Measurements from ENCODE around the gene TARS2.

The TARS2 gene

DNA sequence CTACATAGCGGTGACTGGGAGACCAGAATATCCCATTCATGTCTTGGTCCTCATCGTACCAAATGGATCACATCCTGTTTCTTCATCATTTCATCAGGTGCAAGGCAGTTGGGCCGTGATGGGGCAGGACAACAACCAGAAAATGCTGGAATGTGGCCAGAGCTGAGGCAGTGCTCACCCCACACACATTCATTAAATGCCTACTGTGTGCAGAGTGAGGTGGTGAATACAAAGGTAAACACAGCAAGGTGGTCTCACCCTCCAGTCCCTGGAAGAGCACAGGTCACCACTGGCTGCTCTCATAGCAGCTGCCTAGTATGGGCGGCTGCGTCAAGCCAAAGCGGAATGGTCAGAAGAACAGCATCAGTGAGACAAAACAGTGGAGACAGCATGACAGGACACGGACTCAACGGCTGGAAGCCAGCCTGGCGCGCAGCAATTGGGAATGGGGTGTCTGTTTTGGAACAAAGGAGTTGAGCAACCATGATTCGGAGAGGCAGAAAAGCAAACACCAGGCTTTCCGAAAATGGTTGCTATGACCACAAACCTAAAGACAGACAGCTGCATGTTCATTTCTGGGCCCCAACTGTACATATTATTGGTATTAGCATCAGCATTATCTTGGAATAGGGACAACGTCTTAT, 56.4 kb downstream of the TARS2 start:
- DNase-seq, result no peak

DNA sequence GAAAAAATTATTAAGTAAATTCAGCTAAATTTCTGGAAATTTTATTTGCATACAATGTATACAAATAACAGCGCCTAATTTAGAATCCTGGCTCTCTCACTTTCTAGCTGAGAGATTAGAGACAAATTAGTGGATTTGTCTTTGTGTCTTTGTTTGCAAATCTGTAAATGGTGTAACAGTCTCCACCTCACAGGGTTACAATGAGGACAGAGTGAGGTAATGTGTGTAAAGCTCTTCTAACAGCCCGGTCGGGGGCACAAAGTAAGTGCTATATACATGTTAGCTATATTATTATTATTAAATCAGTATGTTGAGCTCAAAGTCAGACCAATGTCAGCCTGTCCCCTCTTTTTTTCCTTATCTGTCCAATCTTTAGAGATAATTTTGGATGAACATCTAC, 57.0 kb downstream of the TARS2 start:
- DNase-seq, result no peak

DNA sequence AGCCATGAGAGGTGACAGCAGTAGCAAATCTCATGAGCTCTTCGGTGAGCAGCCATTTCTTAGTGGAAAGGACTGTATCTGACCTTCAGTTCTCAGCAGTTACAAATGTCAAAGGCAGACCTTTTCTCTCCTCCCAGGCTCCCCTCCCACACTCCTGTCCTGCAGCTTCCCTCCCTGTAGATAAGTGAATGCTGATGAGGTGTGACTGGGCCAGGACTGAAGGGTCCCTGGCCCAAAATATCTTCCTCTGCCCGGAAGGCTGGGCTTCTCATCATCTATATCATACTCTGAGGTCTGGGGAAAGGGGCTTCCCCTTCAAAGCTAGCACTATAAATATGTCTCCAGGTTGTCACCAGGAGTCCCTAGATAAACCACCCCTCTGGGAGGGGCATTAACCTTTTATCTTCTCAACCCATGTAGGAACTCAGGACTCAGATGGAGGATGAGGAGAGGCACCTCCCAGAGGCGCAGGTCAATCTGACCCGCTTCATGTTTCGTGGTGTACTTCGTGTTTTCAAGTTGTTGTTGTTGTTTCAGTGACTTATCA, 58.3 kb downstream of the TARS2 start:
- no peak for DNase-seq

DNA sequence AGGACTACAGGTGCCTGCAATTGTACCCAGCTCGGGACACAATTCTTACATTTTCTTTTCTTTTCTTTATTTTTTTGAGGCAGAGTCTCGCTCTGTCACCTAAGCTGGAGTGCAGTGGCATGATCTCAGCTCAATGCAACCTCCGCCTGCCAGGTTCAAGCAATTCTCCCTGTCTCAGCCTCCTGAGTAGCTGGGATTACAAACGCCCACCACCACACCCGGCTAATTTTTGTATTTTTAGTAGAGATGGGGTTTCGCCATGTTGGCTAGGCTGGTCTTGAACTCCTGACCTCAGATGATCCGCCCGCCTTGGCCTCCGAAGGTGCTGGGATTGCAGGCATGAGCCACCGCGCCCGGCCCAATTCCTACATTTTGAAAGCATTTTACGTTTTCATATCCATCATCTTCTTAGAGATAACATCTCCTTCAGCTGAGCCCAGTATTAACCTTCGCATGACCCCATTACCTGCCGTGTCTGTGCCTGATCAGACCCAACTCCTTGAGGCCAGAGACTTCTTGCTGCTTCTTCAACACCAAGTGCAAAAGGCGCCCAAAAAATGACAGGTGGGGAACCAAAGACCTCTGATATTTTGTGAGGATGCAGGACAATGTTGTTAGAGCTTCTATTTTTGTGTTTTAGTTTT, 59.2 kb downstream of the TARS2 start:
- no peak for DNase-seq

DNA sequence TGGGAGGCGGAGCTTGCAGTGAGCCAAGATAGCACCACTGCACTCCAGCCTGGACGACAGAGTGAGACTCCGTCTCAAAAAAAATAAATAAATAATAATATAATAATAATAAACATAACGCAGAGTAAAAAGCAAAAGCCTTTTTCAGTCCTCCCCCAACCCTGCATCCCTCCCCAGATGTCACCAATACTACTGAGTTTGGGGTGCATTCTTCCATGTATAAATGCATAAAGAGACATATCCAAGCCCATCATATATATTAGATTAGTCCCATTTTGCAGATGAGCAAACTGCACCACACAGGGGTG, 61.1 kb downstream of the TARS2 start:
- DNase-seq, result no peak

DNA sequence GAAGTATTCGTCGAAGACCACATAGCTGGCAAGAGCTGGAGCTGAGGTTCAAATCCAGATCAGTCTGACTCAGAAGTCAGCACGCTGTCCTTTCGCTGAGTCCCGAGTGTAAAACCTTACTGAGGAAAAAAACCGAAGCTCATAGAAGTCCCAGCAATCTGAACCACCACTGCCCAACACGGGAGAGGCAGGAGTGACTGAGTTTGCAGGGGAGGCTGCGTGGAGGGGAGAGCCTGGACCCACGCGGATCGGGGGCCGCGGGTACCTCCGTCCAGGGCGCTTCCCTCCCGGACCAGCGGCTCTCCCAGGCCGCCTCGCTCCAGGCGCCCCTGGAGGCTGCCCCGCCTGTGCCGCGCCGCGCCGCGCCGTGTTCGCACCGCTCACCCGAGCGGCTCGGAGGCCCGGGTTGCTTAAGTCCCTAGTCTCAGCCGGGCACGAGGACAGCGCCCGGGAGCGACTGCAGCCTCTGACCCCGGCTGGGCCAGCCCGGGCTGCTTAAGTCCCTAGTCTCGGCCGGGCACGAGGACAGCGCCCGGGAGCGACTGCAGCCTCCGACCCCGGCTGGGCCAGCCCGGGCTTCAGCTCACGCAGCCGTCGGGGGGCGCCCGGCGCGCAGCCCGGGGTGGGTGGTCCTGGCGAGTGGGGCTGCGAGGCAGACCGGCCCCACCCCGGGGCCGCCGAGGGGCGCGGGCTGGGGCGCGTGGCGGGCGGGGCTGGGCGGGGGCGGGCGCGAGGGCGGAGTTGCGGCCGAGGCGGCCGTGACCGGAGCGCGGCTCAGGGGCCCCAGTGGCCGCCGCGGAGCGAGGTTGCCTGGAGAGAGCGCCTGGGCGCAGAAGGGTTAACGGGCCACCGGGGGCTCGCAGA, 61.6 kb downstream of the TARS2 start, which contains the start of gene ADAMTSL4:
Gene ADAMTSL4, plus strand, starts transcription at position 777 of the 864 bp plus-strand sequence. CDS start 2,881 bp downstream, outside the sequence.
- no peak for DNase-seq

DNA sequence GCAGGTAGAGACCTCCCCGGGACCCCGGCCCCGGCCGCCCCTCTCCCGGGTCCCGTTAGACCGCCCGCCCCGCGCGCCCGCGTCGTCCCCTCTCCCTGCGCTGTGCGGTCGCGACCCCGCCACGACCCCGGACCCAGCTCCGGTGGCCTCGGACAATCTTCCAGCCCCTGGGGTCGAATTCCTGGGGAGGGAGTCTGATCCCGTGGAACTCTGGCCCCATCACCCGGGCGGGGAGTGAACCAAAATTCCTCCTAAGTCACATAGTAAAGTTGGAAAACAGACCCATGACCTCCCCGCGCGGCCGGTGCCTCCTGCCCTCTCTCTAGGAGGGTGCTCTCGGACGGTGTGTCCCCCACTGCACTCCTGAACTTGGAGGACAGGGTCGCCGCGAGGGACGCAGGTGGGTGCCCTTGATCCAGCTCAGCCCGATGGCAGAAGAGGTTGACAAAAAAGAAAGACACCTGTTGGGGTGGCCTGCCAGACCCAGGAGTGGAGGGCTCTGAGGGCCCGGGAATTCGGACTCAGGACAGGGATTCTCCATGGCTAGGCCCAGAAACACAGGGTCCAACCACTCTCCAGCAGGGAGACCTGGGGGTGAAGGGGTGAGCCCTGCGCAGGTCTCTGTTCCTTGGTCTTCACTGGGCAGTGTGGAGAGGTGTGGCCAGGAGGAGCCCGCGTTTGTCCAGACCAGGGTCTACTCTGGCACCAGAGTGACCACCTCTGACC, 62.4 kb downstream of the TARS2 start:
- DNase-seq, result no peak

DNA sequence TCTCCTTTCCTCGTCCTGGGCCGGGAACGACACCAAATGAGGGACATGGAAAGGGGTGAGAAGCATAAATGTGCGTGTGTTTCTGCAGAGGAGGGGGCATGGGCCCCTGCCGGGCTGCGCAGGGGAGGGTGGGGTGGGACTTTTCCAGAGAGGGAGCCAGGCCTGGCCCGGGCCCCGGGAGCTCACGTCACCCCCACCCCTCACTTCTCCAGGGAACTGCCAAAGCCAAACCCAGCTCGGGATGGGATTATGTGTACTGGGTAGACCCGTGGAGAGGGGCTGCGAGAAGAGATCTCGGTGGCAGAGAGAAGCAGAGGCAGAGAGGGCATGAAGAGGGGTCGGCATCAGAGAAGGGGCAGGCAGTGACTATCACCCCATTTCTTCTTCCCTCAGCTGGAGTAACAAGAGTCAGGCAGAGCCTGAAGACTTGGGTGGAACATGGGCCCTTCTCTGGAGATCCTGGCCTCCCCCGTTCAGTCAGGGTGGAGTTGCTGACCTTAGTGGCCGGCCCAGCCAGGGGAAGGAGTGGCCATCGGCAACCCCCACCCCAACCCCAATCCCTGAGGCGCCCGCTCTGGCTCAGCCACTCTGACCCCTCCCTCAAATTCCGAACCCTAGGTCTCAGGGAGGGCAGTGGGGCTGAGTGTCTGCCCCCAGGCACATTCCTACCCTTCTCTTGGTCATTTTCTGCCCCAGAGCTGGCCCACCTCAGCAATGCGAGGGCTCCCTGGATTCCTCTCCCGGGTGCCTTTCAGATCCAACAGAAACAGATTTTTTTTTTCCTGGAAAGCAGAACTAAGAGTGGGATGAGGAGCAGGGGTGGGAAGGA, 63.2 kb downstream of the TARS2 start:
- no peak for DNase-seq

DNA sequence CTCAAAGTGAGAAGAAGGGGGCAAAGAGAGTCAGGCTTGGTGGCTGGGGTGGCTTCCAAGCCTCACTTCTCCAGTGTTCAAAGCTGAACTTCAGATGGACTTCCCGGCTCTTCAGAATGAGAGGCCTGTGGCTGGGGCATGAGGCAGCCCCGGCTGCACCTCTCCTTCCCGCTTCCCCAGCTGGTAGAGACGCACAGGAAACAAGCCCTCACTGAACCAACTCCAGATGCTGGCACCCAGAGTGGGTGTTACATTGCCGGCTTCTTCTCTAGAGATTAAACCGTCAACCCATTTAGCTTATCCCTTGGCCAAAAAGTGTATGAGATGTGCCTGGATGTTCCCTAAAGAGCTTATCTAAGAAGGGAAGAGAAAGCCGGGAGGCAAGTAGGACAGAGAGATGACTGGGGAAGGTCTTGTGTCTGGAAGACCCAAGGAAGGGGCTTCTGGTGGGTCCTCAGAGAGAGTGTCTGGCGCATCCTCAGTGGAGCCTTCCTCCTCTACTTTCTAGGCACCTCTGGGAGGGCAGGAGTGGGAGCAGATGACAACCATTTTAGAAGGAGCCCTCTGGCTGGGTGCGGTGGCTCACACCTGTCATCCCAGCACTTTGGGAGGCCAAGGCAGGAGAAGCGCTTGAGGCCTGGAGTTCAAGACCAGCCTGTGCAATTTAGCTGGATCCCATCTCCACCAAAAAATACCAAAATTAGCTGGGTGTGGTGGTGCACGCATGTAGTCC, 64.0 kb downstream of the TARS2 start:
- no peak for DNase-seq

DNA sequence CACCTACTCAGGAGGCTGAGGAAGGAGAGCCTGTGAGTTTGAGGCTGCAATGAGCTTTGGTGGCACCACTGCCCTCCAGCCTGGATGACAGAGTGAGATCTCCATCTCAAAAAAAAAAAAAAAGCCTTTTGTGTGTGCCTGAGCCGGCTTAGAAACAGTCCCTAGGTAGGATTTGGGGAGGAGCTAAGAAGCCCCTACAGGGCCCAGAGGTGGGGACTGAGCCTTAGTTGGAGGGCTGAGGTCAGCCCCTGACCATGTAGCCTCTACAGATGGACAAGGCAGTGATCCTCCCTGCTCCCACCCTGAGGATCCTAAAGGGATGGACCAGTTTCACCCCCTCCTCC, 64.5 kb downstream of the TARS2 start:
- DNase-seq, result no peak

DNA sequence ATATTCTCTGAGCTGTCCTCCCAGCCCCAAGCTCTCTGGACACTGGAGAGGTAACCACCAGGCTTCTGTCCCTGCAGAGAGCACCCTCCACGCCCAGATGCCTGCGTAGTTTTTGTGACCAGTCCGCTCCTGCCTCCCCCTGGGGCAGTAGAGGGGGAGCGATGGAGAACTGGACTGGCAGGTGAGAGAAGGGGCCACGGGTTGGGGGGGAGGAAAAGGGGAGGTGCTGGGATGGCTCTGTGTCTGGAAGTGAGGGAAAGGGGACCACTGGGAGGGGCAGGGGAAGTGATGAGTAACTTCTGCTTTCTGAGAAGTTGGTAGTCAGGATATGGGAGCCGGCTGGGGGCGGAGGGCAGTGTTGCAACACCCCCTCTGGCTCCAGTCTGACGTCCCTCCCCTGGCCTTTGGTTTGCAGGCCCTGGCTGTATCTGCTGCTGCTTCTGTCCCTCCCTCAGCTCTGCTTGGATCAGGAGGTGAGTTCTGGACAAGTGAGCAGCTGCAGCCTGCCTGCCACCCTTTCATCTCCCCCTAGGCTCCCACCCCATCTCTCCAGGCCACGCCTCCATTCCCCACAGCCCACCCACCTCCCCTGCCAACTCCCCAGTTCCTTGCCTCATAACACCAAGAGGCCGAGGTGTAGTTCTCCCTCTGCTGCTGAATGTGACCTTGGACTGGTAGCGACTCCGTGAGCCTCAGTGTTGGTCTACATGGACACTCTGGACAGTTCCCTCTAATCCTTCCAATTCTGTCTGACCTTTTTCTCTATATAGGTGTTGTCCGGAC, 65.1 kb downstream of the TARS2 start:
- DNase-seq, result no peak

DNA sequence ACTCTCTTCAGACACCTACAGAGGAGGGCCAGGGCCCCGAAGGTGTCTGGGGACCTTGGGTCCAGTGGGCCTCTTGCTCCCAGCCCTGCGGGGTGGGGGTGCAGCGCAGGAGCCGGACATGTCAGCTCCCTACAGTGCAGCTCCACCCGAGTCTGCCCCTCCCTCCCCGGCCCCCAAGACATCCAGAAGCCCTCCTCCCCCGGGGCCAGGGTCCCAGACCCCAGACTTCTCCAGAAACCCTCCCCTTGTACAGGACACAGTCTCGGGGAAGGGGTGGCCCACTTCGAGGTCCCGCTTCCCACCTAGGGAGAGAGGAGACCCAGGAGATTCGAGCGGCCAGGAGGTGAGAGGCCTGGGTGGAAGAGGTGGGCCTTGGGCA, 65.7 kb downstream of the TARS2 start:
- no peak for DNase-seq

DNA sequence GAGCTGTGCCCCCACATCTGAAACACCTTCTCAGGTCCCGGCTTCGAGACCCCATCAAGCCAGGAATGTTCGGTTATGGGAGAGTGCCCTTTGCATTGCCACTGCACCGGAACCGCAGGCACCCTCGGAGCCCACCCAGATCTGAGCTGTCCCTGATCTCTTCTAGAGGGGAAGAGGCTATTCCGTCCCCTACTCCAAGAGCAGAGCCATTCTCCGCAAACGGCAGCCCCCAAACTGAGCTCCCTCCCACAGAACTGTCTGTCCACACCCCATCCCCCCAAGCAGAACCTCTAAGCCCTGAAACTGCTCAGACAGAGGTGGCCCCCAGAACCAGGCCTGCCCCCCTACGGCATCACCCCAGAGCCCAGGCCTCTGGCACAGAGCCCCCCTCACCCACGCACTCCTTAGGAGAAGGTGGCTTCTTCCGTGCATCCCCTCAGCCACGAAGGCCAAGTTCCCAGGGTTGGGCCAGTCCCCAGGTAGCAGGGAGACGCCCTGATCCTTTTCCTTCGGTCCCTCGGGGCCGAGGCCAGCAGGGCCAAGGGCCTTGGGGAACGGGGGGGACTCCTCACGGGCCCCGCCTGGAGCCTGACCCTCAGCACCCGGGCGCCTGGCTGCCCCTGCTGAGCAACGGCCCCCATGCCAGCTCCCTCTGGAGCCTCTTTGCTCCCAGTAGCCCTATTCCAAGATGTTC, 66.3 kb downstream of the TARS2 start:
- DNase-seq, result no peak

DNA sequence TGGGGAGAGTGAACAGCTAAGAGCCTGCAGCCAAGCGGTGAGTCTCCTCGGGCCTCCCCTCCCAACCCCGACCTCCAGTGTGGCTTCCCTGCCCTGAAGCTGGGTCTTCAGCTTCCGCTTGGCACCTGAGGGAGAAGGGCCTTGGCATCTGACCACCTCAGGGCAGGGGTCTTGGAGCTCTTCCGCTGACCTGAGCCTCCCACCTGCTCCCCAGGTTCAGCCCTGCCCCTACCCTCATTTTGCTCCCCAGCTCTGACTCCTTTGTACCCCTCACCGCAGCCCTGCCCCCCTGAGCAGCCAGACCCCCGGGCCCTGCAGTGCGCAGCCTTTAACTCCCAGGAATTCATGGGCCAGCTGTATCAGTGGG, 66.8 kb downstream of the TARS2 start:
- no peak for DNase-seq

DNA sequence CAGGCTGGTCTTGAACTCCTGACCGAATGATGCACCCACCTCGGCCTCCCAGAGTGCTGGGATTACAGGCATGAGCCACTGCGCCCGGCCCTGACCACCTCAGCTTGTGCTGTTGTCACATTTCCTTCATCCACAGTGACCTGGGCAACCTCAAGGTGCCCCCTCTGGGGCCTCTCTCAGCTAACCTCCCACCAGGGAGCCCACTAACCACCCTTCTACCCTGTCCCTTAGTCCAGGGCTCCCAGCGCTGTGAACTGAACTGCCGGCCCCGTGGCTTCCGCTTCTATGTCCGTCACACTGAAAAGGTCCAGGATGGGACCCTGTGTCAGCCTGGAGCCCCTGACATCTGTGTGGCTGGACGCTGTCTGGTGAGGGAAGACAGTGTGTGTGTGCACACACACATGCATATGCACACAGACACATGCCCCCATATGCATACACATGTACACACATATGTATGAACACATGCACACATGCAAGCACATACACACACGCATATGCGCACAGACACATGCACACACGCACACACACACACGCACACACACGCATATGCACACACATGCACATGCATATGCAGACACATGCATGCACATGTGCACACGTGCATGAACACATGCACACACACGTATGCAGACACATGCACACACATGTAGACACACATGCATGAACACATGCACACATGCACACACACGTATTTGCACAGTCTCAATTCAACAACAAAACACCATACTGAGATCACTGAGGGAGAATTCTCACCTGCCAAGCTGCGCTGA, 68.2 kb downstream of the TARS2 start:
- no peak for DNase-seq

DNA sequence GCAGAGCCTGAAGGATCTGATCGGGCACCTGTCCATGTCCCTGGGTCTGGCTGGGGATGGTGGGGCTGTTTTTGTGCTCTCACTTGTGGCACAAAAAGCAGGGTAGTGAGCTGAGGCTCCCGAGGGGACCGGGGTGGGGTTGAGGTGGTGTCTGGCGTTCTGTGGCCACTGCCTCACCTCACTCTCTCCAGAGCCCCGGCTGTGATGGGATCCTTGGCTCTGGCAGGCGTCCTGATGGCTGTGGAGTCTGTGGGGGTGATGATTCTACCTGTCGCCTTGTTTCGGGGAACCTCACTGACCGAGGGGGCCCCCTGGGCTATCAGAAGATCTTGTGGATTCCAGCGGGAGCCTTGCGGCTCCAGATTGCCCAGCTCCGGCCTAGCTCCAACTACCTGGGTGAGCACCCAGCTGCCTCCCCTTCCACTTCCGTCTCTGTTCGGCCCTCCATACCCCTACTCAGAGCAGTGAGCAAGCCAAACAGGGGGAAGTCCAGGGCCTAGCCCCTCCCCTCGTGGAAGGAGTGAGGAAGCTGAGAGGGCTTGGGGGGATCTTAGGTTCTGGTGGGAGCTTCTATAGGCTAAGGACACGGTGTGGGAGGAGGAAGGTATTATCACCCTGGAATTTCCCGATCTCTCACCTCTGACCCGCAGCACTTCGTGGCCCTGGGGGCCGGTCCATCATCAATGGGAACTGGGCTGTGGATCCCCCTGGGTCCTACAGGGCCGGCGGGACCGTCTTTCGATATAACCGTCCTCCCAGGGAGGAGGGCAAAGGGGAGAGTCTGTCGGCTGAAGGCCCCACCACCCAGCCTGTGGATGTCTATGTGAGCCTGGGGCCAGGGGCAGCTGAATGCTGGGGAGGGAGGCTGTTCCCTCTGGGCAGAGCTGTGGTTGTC, 69.0 kb downstream of the TARS2 start:
- DNase-seq, result no peak

DNA sequence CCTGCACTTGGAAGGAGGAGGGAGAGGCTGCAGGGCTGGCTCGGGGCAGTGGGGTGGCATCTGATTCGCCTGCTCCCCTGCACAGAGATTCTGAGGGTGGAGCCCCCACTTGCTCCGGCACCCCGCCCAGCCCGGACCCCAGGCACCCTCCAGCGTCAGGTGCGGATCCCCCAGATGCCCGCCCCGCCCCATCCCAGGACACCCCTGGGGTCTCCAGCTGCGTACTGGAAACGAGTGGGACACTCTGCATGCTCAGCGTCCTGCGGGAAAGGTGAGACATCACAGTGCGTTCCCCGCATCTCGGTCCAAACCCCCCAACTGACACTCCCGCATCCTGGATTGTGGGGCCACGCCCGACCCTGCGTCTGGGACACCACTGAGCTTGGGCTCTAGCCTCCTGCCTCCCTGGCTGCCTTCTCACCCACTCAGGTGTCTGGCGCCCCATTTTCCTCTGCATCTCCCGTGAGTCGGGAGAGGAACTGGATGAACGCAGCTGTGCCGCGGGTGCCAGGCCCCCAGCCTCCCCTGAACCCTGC, 69.9 kb downstream of the TARS2 start:
- no peak for DNase-seq
